ENCODE measurements around the gene CD180.
A peak's percentile ranks its signal among the peaks of the same experiment; 100 is the strongest.

Gene CD180

GRCh38 chr5:67214036-67214435, 17.4 kb upstream of the CD180 start:
- no peak overlapping the region for H3K4me3 ChIP-seq (replicated peaks; ENCODE audit: low read depth, low read length)
- no peak for TF ChIP-seq CTCF (IDR thresholded peaks at IDR 0.05; ENCODE audit: low read depth, low read length, missing control alignments)
- no peak for DNase-seq (ENCODE audit: extremely low read depth, low read depth)

- no peak overlapping the region for H3K4me3 ChIP-seq (replicated peaks; ENCODE audit: low read depth, low read length)
- TF ChIP-seq CTCF (IDR thresholded peaks at IDR 0.05; ENCODE audit: low read depth, low read length, missing control alignments), result no peak
- DNase-seq (ENCODE audit: extremely low read depth, low read depth), result no peak
Observed at GRCh38 chr5:67211926-67212325, 15.3 kb upstream of the CD180 start.

DNA sequence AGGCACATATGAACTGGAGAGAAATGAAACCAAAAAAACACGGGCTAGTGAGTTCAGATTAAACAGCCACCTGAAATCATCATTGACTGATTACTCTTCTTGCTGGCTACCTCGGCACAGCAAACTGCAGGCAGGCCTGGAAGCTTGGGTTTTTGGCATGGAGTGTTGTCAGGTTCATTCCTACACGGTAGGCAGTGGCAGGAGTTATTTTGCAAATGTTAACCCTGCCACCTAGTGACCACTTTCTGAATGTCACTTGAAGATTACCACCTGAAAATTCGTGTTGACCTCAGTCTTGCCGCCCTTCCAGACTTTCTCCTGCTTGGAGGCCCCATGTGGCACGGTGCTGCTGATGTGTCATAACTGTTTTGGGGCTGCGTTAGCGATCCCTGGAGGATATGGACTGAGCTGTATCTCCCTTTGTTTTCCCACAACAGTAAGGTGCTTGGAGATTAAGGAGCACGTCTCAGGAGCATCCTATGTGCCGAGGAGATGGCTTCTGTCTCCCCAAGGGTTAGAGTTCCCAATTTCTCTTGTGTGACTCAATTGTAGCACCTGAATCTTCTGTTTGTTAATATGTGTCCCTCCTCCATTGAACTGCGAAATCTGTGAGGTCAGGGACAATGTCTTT, 12.7 kb upstream of the CD180 start:
- TF ChIP-seq CTCF (IDR thresholded peaks at IDR 0.05; ENCODE audit: low read depth, low read length, missing control alignments), result peak; percentile 58
- no peak overlapping the region for H3K4me3 ChIP-seq (replicated peaks; ENCODE audit: low read depth, low read length)
- peak; percentile 66 for DNase-seq (ENCODE audit: extremely low read depth, low read depth)

GRCh38 chr5:67208403-67208802, 11.8 kb upstream of the CD180 start:
- DNase-seq (ENCODE audit: extremely low read depth, low read depth), result no peak
- no peak for TF ChIP-seq CTCF (IDR thresholded peaks at IDR 0.05; ENCODE audit: low read depth, low read length, missing control alignments)
- no peak overlapping the region for H3K4me3 ChIP-seq (replicated peaks; ENCODE audit: low read depth, low read length)

- no peak for DNase-seq (ENCODE audit: extremely low read depth, low read depth)
- TF ChIP-seq CTCF (IDR thresholded peaks at IDR 0.05; ENCODE audit: low read depth, low read length, missing control alignments), result no peak
- no peak overlapping the region for H3K4me3 ChIP-seq (replicated peaks; ENCODE audit: low read depth, low read length)
Observed at GRCh38 chr5:67206929-67207328, 10.3 kb upstream of the CD180 start.

DNA sequence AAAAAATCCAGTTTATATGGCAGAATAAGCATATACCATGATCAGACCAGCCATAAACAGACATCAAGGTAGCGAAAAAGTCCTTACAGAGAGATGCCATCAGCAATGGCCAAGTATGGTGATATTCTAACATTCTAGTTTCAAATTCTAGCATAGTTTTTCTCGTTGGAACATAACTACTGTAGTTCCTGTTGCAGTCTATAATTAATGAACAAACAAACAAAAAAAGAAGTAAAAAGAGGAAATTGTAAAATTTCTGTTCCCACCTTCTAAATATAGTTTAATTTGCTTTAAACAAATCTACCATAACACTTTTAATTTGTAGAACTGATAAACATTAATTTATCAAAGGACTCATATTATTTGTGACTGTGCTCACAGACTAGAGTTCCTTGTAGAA, 9.9 kb upstream of the CD180 start:
- no peak overlapping the region for H3K4me3 ChIP-seq (replicated peaks; ENCODE audit: low read depth, low read length)
- DNase-seq (ENCODE audit: extremely low read depth, low read depth), result no peak
- TF ChIP-seq CTCF (IDR thresholded peaks at IDR 0.05; ENCODE audit: low read depth, low read length, missing control alignments), result no peak

DNA sequence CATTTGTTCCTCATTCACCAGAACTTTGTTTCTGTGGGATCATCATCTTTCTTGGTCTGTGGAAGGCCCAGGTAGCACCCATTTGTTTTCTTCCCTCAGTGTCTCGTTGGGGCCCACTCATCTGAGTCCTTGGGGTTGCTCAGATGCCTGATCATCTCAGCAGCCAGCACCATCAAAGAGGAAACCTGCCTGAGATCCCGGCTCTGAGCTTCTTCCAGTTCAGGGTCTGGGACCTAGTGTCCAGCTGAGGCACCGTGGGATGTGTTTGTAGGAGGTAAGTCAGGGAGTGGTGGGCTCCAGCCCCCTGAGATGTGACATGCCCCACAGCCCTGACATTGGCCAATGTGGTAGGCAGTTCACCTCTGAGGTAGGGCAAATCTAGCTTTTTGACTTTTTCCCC, 9.4 kb upstream of the CD180 start:
- no peak for TF ChIP-seq CTCF (IDR thresholded peaks at IDR 0.05; ENCODE audit: low read depth, low read length, missing control alignments)
- DNase-seq (ENCODE audit: extremely low read depth, low read depth), result no peak
- H3K4me3 ChIP-seq (replicated peaks; ENCODE audit: low read depth, low read length), result no peak overlapping the region
